ENCODE results near the gene ITGBL1. TPM values are rescaled to one million over a fixed set of nuclear protein-coding genes. Genes with fewer than 3 reads are reported as not detected.

Gene ITGBL1
- total and polyA plus RNA-seq, 2 of the 8 experiments (the other 6 are each of a cell fraction or from before 2014, with no cell fraction given): not detected

- Histone ChIP-seq H3K9ac (replicated peaks in 1 of 4; ENCODE audit: extremely low read depth in 1 of 4, low read depth in 3 of 4, low read length in 3 of 4) (no peak overlapping the region), H3K36me3 (ENCODE audit: control insufficient read depth in 2 of 4, insufficient read depth in 4 of 4, low read length in 3 of 4) (no peaks in the 10 kb centered on the region), H2AFZ (ENCODE audit: low read length) (no peak overlapping the region), H2BK15ac (ENCODE audit: low read length) (no peak overlapping the region), H3K79me1 (ENCODE audit: low read depth, low read length) (no peaks in the 10 kb centered on the region), H4K20me1 (replicated peaks in 1 of 2; ENCODE audit: control insufficient read depth in 1 of 2, insufficient read depth in 2 of 2, low read length in 2 of 2) (no peaks in the 10 kb centered on the region), H2BK5ac (ENCODE audit: low read depth, low read length) (no peak overlapping the region), H3K9me3 (ENCODE audit: insufficient read depth in 2 of 2, low read depth in 1 of 2, low read length in 1 of 2) (no peaks in the 10 kb centered on the region), H3K4me1 (replicated peaks in 1 of 4; ENCODE audit: control insufficient read depth in 3 of 4, insufficient read depth in 4 of 4, low read length in 3 of 4) (no peaks in the 10 kb centered on the region; a peak in 1 of 7 replicates), H3K56ac (replicated peaks; ENCODE audit: insufficient read length, low read depth, low read length) (no peak overlapping the region), H3K79me2 (ENCODE audit: control insufficient read depth in 1 of 2, insufficient read depth in 2 of 2, low read length in 2 of 2) (no peaks in the 10 kb centered on the region), H2BK12ac (ENCODE audit: low read depth, low read length) (no peak overlapping the region), H2BK20ac (ENCODE audit: low read length) (no peak overlapping the region), H3K27me3 (replicated peaks in 1 of 4; ENCODE audit: control insufficient read depth in 3 of 4, extremely low read depth in 1 of 4, insufficient read depth in 3 of 4, low read length in 3 of 4) (no peaks in the 10 kb centered on the region), H4K5ac (ENCODE audit: insufficient read length, low read depth, low read length) (no peak overlapping the region), H3K27ac (ENCODE audit: low read depth, low read length) (no peak overlapping the region), H3K23me2 (ENCODE audit: low read depth, low read length) (no peaks in the 10 kb centered on the region), H4K91ac (replicated peaks; ENCODE audit: insufficient read length, low read length) (no peak overlapping the region), H3K23ac (ENCODE audit: insufficient read length) (no peak overlapping the region), H3K14ac (ENCODE audit: insufficient read length) (no peak overlapping the region), H3K4ac (replicated peaks; ENCODE audit: insufficient read length, low read depth, low read length) (no peak overlapping the region), H2AK5ac (ENCODE audit: low read depth, low read length) (no peak overlapping the region), H3K4me3 (ENCODE audit: extremely low read depth in 1 of 4, insufficient read depth in 2 of 4, low read depth in 3 of 4, low read length in 4 of 4) (no peak overlapping the region), H4K8ac (ENCODE audit: extremely low read depth, insufficient read depth, low read length) (no peak overlapping the region), H3K4me2 (ENCODE audit: insufficient read depth in 1 of 2, low read depth in 2 of 2, low read length in 2 of 2) (no peak overlapping the region), H3K18ac (ENCODE audit: extremely low read depth, low read length) (no peak overlapping the region), H2BK120ac (replicated peaks; ENCODE audit: low read depth, low read length) (no peak overlapping the region)
- WGBS, 2 experiments (ENCODE audit: extremely low coverage in 1 of 2, insufficient coverage in 1 of 2, insufficient read length in 1 of 2, insufficient replicate concordance in 2 of 2, low coverage in 1 of 2, low lambda C conversion rate in 2 of 2, missing lambda C conversion rate in 1 of 2): 83% methylated on average over 2 of the region's 2 CpGs; no CpG with 5 or more reads in 1 of the 2 experiments
- DNase-seq (ENCODE audit: low read depth in 1 of 2, low spot score in 2 of 2) (no peak), FAIRE-seq (no peak)
- TF ChIP-seq SIX5 (IDR thresholded peaks at IDR 0.05; ENCODE audit: low read depth, low read length) (no peak), HDAC2 (IDR thresholded peaks at IDR 0.05; ENCODE audit: borderline replicate concordance in 1 of 2, low read depth in 2 of 2, low read length in 2 of 2) (no peak), KDM4A (IDR thresholded peaks at IDR 0.05; ENCODE audit: low read depth, low read length, severe bottlenecking) (no peak), SUZ12 (IDR thresholded peaks at IDR 0.05; ENCODE audit: low read length) (no peak), SIN3A (conservative IDR thresholded peaks at IDR 0.05 in 1 of 2, IDR thresholded peaks at IDR 0.05 in 1 of 2; ENCODE audit: low read depth in 1 of 2, low read length in 2 of 2) (no peak), PHF8 (conservative IDR thresholded peaks at IDR 0.05; ENCODE audit: low read depth, low read length) (no peak), RFX5 (IDR thresholded peaks at IDR 0.05; ENCODE audit: borderline replicate concordance, low read depth, low read length) (no peak), CHD1 (IDR thresholded peaks at IDR 0.05; ENCODE audit: low read depth, low read length) (no peak), TCF12 (IDR thresholded peaks at IDR 0.05; ENCODE audit: low read depth, low read length) (no peak), TAF1 (IDR thresholded peaks at IDR 0.05; ENCODE audit: low read depth, low read length) (no peak), SRF (IDR thresholded peaks at IDR 0.05; ENCODE audit: low read depth, low read length) (no peak), CBX8 (IDR thresholded peaks at IDR 0.05; ENCODE audit: borderline replicate concordance, low read depth, low read length) (no peak), SIRT6 (IDR thresholded peaks at IDR 0.05; ENCODE audit: low read length) (no peak)
- POLR2A ChIA-PET (ENCODE audit: partially characterized antibody): no interaction called here
- CTCF ChIA-PET (ENCODE audit: partially characterized antibody): no interaction called here
These were observed 50.1 kb downstream of the ITGBL1 start for GRCh38 chr13:101502618-101503017.
